HG03064 (cell line): ENCODE results near the gene RNF214.
A peak's percentile ranks its signal among the peaks of the same experiment; 100 is the strongest.
"Not testable (repeated sequence)": the region's sequence is repeated elsewhere in the genome, so short reads cannot be mapped to it uniquely, and the experiment has no call there.

Experiments
- ATAC-seq: cut with Tn5 transposase; IDR thresholded peaks from one replicate; pipeline ENCODE4 v1.9.1; 2021; ENCODE audit warnings: low read depth; ENCODE audit not compliant: unreplicated experiment

RNF214 gene

DNA sequence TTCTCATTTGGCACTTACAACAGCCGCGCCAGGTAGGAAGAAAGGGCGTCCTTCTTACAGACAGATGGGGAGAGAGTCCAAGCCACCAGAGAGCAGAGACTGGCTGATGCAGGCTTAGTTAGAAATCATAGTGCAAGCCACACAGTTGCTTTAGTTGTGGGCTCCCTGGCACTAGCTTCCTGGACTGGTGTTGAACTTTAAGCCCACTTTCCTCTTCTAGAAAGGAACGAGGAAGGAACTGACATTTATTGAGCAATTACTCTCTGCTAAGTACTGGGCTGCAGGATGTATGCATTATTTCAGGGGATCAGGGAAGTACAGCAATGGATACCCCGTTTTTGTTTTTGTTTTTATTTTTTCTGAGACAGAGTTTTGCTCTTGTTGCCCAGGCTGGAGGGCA, 80.6 kb downstream of the RNF214 start:
- ATAC-seq, result no peak

DNA sequence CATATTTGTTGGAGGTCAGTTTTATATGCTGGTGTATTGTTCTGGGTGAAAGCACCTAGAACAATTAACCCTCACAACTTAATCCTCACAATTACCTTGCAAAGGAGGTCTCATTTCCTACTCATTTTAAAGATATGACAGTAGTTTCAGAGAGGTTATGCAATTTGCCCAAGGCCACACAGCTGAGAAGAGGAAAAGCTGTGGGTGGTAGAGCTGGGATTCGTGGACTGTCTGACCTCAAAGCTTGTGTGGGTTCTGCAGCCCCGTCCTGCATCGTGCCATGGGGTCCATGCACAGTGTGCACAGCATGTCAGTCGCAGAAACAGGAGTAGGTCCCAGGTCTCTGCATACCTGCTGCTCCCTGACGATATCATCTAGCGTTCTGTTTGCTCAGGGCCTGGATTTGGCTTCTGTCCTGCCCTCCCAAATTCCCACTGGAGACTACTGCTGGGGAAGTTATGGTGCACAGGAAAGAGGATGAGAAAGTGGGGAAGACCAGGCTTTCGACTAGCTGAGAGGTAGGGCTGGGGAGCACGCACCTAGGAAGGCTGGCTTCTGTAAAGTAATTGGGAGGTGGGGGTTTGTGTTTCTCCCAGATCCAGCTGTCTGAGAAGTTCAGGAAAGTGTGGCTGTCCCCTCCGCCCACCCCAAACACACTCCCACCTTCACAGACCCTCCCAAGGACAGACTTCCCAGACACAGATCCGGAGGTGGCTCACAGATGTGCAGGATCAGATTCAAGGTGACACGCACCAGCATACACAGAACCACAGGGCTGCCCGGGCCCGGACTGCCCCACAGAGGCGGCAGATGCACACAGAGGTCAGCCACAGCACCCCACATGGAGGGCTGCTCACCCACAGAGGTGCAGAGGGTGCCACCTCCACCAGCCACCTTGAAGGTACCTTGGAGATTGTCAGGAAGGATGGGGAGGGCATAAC, 81.6 kb downstream of the RNF214 start:
- ATAC-seq, result no peak

GRCh38 chr11:117314840-117315239, 82.4 kb downstream of the RNF214 start:
- no peak for ATAC-seq

GRCh38 chr11:117315285-117316196, 83.1 kb downstream of the RNF214 start:
- no peak for ATAC-seq

GRCh38 chr11:117316197-117316961, 83.9 kb downstream of the RNF214 start, which contains the start of gene BACE1:
TSS of gene BACE1 (minus strand) at chr11:117316256. CDS start at chr11:117315795, 461 bp downstream.
- no peak for ATAC-seq

- no peak for ATAC-seq
These were observed 86.3 kb downstream of the RNF214 start for GRCh38 chr11:117318738-117319137.

DNA sequence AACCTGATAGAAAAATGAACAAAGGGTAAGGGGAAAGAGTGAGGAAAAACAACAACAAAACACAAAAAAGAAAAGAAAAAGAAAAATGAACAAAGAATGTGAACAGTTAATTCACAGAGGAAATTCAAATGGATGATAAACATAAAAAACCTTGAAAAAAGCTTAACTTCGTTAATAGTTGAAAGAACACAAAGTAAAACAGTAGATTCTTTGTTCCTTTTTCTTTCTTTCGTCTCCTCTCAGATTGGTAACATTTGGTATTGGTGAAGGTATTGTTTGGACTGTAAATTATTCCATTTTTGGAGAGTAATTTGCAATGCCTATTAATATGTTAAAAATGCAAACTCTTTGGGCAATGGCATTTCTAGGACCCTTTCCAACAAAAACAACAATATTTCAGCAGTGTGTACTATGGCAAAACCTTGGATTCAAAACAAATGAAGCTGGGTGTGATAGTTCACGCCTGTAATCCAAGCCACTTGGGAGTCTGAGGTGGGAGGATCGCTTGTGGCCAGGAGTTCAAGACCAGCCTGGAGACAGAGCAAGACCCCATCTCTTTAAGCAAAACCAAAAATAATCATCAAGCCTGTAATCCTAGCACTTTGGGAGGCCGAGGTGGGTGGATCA, 86.9 kb downstream of the RNF214 start:
- ATAC-seq, result no peak

DNA sequence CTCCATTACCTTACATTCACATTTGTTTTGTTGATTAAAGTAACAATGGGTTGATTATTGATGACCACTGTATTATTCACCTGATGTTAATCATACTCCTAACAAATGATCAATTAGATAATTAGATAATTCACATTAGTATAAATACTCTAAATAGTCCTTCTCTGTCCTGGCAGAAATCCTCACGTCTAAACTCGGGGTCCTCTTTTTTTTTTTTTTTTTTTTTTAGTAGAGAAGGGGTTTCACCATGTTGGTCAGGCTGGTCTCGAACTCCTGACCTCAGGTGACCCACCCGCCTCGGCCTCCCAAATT, 94.7 kb downstream of the RNF214 start:
- not testable (repeated sequence) for ATAC-seq

- ATAC-seq, result peak; percentile 96
These were observed 95.3 kb downstream of the RNF214 start, which contains the start of gene CEP164 for GRCh38 chr11:117327567-117328374. TSS of gene CEP164 (plus strand) at chr11:117327854. CDS start at chr11:117338587, 10,733 bp downstream.

DNA sequence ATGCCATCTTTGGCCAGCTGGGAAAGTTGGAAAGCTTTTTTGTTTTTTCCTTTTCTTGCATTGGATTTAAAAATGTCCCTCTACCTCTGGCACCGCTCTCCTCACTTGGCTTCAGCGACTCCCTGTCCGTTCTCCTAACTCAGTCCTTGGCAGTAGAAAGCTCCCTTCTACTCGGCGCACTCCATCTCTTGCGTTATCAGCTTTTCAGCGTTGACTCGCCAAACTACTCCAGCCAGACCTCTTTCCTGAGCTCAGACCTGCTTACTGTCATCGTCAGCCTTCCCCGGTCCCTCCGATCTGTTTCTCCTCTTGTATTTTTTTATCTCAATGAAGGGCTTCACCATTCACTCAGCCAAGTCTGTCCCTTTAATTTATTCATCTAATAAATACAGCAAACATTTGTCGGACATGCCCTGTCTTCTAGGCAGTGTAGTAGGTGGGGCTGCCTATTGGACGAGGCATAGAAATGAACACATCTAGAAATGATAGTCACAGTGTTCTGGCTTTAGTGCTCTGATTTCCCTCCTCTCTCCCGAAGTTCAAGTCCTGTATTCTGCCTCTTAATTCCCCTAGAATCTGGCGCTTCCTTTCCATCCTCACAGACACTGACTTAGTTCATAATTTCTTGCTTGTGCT, 96.0 kb downstream of the RNF214 start:
- ATAC-seq, result no peak

DNA sequence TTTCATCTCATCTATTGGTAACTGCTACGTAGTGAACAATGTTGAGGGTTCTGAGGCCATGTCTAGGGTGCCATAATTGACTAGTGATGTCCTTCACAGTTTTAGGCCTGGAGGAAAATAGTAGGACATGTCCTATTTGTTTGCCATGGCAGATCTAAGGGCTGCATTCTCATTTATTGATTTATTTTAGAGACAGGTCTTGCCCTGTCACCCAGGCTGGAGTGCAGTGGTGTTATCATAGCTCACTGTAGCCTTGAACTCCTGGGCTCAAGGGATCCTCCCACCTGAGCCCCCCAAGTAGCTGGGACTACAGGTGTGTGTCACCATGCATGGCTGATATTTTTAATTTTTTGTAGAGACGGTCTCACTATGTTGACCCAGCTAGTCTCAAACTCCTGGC, 100.4 kb downstream of the RNF214 start:
- ATAC-seq, result no peak

DNA sequence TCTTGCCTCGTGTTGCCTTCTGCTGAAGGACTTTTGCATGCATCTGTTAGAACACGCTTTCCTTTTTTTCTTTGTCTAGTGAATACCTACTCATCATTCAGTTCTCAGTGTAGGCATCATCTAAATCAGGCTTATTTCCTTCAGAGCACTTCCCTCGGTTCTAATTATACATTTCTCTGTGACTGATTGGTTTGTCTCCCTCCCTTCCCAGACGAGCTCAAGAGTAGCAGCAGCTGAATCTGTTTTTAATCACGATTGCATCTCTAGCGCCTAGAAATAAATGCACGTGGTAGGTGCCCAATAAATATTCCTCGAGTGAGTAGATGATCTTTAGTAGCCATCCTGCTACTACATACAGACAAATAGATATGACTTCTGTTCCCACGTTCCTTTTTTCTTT, 101.4 kb downstream of the RNF214 start:
- ATAC-seq, result no peak

GRCh38 chr11:117334896-117335295, 102.4 kb downstream of the RNF214 start:
- no peak for ATAC-seq

GRCh38 chr11:117335399-117335798, 102.9 kb downstream of the RNF214 start:
- ATAC-seq, result no peak
